A549 (cell line): ENCODE results near the gene MAPK13.

Experiments
- CEBPB ChIP-seq, 2 experiments: fragments of >200 bp in 1 of 2; sonication (Bioruptor Twin) in 1 of 2; formaldehyde crosslinking in 1 of 2; IDR thresholded peaks; 2 replicates each; pipeline ENCODE4 v1.6.1; 2012 to 2016
- CTCF ChIP-seq: fragments of >200 bp; sonication (Bioruptor Twin); formaldehyde crosslinking; IDR thresholded peaks from 3 replicates; pipeline ENCODE4 v1.5.1; 2016
- REST ChIP-seq: fragments of 200-600 bp; sonication (generic); IDR thresholded peaks from 2 replicates; pipeline ENCODE4 v1.6.1; 2016; ENCODE audit warnings: antibody characterized with exemption, mild to moderate bottlenecking, moderate library complexity

DNA sequence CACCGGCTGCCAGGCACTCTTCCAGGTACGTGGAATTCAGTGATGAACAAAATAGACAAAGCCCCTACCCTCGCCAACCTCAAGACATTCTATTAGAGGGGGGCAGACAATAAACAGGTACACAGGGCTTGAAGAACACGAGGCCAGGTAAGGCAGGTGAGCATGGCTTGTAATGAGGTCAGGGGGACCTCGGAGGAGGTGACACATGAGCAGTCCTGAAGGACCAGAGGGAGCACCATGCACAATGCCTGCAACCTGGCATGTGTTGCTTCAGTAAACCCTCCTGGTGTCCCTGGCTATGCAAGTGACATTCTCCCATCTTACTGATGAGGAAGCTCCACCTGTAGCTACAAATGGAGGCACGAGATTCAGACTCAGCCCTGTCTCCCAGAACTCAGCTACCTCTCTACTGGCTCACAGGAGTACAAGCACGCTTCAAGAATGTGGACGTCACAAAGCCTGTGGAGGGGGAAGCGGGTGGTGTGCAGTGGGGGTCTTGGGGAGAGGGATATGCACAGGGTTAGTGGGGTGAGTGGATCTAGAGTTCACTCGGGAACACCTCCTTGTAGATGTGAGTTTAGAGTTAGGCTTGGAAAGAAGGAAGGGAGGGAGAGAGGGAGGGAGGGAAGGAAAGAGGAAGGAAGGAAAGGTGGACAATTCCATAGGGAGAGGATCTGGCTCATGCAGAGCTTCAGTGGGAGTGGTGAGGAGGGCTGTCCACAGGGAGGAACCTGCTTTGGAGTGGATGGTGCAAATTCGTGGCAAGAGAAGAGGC lies 7.6 kb upstream of the MAPK13 start:
- no peak for TF ChIP-seq CTCF
- TF ChIP-seq CEBPB (IDR thresholded peaks at IDR 0.05), result no peak
- TF ChIP-seq REST, result no peak
